Stimulated activated CD8-positive, alpha-beta memory T cell treated with anti-CD3 and anti-CD28 coated beads, Interleukin-7, amount 100 ng/mL, for 24 hours (primary cell): ENCODE results near the gene OR56A4.

Experiments used
- DNase-seq: peaks from one replicate; pipeline ENCODE4 v3.0.0-alpha.2; 2020; ENCODE audit warnings: low read depth

Gene OR56A4

GRCh38 chr11:6006846-6007245 is at the start of gene OR56A4:
TSS of gene OR56A4 (minus strand) at chr11:6006946. CDS start at chr11:6002992, 3,954 bp downstream.
- DNase-seq: no peak

GRCh38 chr11:6055569-6055968 is 48.8 kb upstream of the OR56A4 start:
- no peak for DNase-seq

GRCh38 chr11:6052374-6052773 is 45.6 kb upstream of the OR56A4 start:
- DNase-seq: no peak

- DNase-seq: no peak
Observed at GRCh38 chr11:6040874-6041273, 34.1 kb upstream of the OR56A4 start.

- DNase-seq: no peak
Observed at GRCh38 chr11:6030708-6031405, 24.1 kb upstream of the OR56A4 start, which contains the start of gene OR56A1. TSS of gene OR56A1 (minus strand) at chr11:6030758. CDS start at chr11:6027692, 3,066 bp downstream.

- DNase-seq: no peak
Observed at GRCh38 chr11:6027501-6027900, 20.8 kb upstream of the OR56A4 start.

GRCh38 chr11:6025056-6025455 is 18.3 kb upstream of the OR56A4 start:
- no peak for DNase-seq

- DNase-seq: no peak
Observed at GRCh38 chr11:6022956-6023355, 16.2 kb upstream of the OR56A4 start.

GRCh38 chr11:6013042-6013441 is 6.3 kb upstream of the OR56A4 start:
- DNase-seq: no peak

- no peak for DNase-seq
Observed at GRCh38 chr11:6012035-6012668, 5.4 kb upstream of the OR56A4 start.

- DNase-seq: no peak
Observed at GRCh38 chr11:6006395-6006794, 351 bp downstream of the OR56A4 start.

GRCh38 chr11:6002202-6002699 is 4.5 kb downstream of the OR56A4 start:
- no peak for DNase-seq

- DNase-seq: no peak
Observed at GRCh38 chr11:5994791-5995190, 12.0 kb downstream of the OR56A4 start.

GRCh38 chr11:5992604-5993251 is 14.0 kb downstream of the OR56A4 start:
- no peak for DNase-seq

GRCh38 chr11:5992150-5992549 is 14.6 kb downstream of the OR56A4 start:
- no peak for DNase-seq

GRCh38 chr11:5989203-5989602 is 17.5 kb downstream of the OR56A4 start:
- no peak for DNase-seq

GRCh38 chr11:5986885-5987284 is 19.9 kb downstream of the OR56A4 start, which contains the start of gene OR52L1:
TSS of gene OR52L1 (minus strand) at chr11:5986985. CDS start at chr11:5986930, 55 bp downstream.
- no peak for DNase-seq

- DNase-seq: no peak
Observed at GRCh38 chr11:5983443-5983842, 23.3 kb downstream of the OR56A4 start.

- DNase-seq: no peak
Observed at GRCh38 chr11:5973530-5973929, 33.2 kb downstream of the OR56A4 start.

- no peak for DNase-seq
Observed at GRCh38 chr11:5968394-5968793, 38.4 kb downstream of the OR56A4 start, which contains the start of gene OR56A5. TSS of gene OR56A5 (minus strand) at chr11:5968494. CDS start at chr11:5968494, 0 bp downstream.

- DNase-seq: no peak
Observed at GRCh38 chr11:5967708-5968107, 39.0 kb downstream of the OR56A4 start.

GRCh38 chr11:5966958-5967357 is 39.8 kb downstream of the OR56A4 start:
- DNase-seq: no peak
